22Rv1 (cell line): ENCODE measurements around the gene FAM200A.

ENCODE experiments used
- ZFX ChIP-seq: fragments of 450-650 bp; IDR thresholded peaks from 2 replicates; pipeline ENCODE4 v1.6.1; 2017; ENCODE audit warnings: antibody characterized with exemption, borderline replicate concordance
- TF ChIP-seq, protein P1 (sequence below): fragments of 450-650 bp; IDR thresholded peaks from 2 replicates; pipeline ENCODE4 v1.5.1; 2017; ENCODE audit warnings: mild to moderate bottlenecking

DNA sequence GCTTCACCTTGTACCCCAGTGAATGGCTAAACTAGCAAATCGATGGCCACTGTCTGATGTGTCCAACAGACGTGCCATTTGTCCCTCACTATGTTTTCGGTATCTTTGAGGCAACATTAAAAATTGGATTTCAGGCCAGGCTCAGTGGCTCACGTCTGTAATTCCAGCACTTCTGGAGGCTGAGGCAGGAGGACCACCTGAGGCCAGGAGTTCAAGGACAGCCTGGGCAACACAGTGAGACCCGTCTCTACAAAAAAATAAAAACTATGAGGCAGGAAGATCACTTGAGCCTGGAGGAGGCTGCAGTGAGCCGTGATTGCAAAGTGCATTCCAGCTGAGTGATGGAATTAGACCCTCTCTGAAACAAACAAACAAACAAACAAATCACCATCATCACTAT lies 8.0 kb downstream of the FAM200A start:
- TF ChIP-seq, protein P1, sequence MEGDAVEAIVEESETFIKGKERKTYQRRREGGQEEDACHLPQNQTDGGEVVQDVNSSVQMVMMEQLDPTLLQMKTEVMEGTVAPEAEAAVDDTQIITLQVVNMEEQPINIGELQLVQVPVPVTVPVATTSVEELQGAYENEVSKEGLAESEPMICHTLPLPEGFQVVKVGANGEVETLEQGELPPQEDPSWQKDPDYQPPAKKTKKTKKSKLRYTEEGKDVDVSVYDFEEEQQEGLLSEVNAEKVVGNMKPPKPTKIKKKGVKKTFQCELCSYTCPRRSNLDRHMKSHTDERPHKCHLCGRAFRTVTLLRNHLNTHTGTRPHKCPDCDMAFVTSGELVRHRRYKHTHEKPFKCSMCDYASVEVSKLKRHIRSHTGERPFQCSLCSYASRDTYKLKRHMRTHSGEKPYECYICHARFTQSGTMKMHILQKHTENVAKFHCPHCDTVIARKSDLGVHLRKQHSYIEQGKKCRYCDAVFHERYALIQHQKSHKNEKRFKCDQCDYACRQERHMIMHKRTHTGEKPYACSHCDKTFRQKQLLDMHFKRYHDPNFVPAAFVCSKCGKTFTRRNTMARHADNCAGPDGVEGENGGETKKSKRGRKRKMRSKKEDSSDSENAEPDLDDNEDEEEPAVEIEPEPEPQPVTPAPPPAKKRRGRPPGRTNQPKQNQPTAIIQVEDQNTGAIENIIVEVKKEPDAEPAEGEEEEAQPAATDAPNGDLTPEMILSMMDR: no peak
- no peak for TF ChIP-seq ZFX
